Activated CD4-positive, alpha-beta T cell treated with anti-CD3 and anti-CD28 coated beads, Interleukin-2, amount 10 ng/mL, durations not matched to agents 7 days and 5 days (primary cell): ENCODE data around the gene MGAT5B. TPM values are rescaled to one million over a fixed set of nuclear protein-coding genes. Genes with fewer than 3 reads are reported as not detected.

ENCODE experiments used
- CTCF ChIA-PET: fragments of 350-600 bp; sonication (Branson Sonifier 250); formaldehyde crosslinking; loops from one replicate; lab custom pipeline; 2021; ENCODE audit warnings: antibody characterized with exemption; lab: Charles Lee
- POLR2A ChIA-PET: fragments of 350-600 bp; sonication (Branson Sonifier 250); formaldehyde crosslinking; loops from one replicate; lab custom pipeline; 2021; ENCODE audit warnings: antibody characterized with exemption; lab: Charles Lee
- DNase-seq: peaks from one replicate; pipeline ENCODE4 v3.0.0-alpha.2; 2020
- H3K27ac Mint-ChIP-seq: one replicate; pipeline ENCODE4 v1.8.0; 2021; ENCODE audit warnings: mild to moderate bottlenecking, moderate library complexity, mixed read lengths
- H3K27me3 Mint-ChIP-seq: one replicate; pipeline ENCODE4 v1.8.0; 2021; ENCODE audit warnings: mixed read lengths
- H3K36me3 Mint-ChIP-seq: one replicate; pipeline ENCODE4 v1.8.0; 2021; ENCODE audit warnings: low read depth, mixed read lengths
- H3K4me1 Mint-ChIP-seq: one replicate; pipeline ENCODE4 v1.8.0; 2021; ENCODE audit warnings: mixed read lengths
- H3K4me3 Mint-ChIP-seq: one replicate; pipeline ENCODE4 v1.8.0; 2021; ENCODE audit warnings: mild to moderate bottlenecking, moderate library complexity, mixed read lengths
- H3K9me3 Mint-ChIP-seq: one replicate; pipeline ENCODE4 v1.8.0; 2021; ENCODE audit warnings: mixed read lengths
- total RNA-seq, 2 experiments: library from RNA; stranded (reverse); gene quantifications; one replicate each; pipeline ENCODE4 v1.2.3, GENCODE V29; 2021

The MGAT5B gene
- total RNA-seq, 2 experiments from 2014 or later = 0.12 to 0.45 TPM

- no peak for DNase-seq
- H3K27me3 Mint-ChIP-seq = no peaks in the 10 kb centered on the region
- no peak overlapping the region for H3K27ac Mint-ChIP-seq
- ChIA-PET POLR2A (no interaction called here), CTCF (no interaction called here)
- peaks cover 38% of the 10 kb centered on the region for H3K4me1 Mint-ChIP-seq
- no peaks in the 10 kb centered on the region for H3K9me3 Mint-ChIP-seq
- no peaks in the 10 kb centered on the region for H3K36me3 Mint-ChIP-seq
- no peak overlapping the region for H3K4me3 Mint-ChIP-seq
Measured at GRCh38 chr17:76992891-76993290, 124.7 kb downstream of the MGAT5B start.

- Mint-ChIP-seq H3K4me3 (no peak overlapping the region), H3K27ac (peak overlapping the region; percentile 75), H3K36me3 (no peaks in the 10 kb centered on the region), H3K27me3 (no peaks in the 10 kb centered on the region), H3K9me3 (no peaks in the 10 kb centered on the region), H3K4me1 (peaks cover 45% of the 10 kb centered on the region)
- POLR2A ChIA-PET = no interaction called here
- CTCF ChIA-PET = no interaction called here
- DNase-seq = peak; percentile 50
Measured at GRCh38 chr17:76993651-76994050, 125.4 kb downstream of the MGAT5B start.

GRCh38 chr17:76994237-76994637, 126.0 kb downstream of the MGAT5B start:
- no peaks in the 10 kb centered on the region for H3K9me3 Mint-ChIP-seq
- H3K4me1 Mint-ChIP-seq = peaks cover 50% of the 10 kb centered on the region
- no peak overlapping the region for H3K4me3 Mint-ChIP-seq
- H3K27me3 Mint-ChIP-seq = no peaks in the 10 kb centered on the region
- H3K27ac Mint-ChIP-seq = peak overlapping the region; percentile 54
- CTCF ChIA-PET = no interaction called here
- POLR2A ChIA-PET = no interaction called here
- H3K36me3 Mint-ChIP-seq = no peaks in the 10 kb centered on the region
- DNase-seq = no peak

GRCh38 chr17:76995387-76996105, 127.3 kb downstream of the MGAT5B start:
- Mint-ChIP-seq H3K27ac (peak overlapping the region; percentile 95), H3K9me3 (no peaks in the 10 kb centered on the region), H3K4me3 (peak overlapping the region; percentile 2), H3K4me1 (peaks cover 57% of the 10 kb centered on the region), H3K27me3 (no peaks in the 10 kb centered on the region), H3K36me3 (no peaks in the 10 kb centered on the region)
- ChIA-PET CTCF (interaction anchor here (0.7 to 1.8 kb wide), 2 partner anchors 9 to 18 kb away, joined by 3 to 4 read pairs; no protein-coding TSS in a partner anchor), POLR2A (no interaction called here)
- DNase-seq = no peak

GRCh38 chr17:76996741-76997694, 128.8 kb downstream of the MGAT5B start:
- H3K4me3 Mint-ChIP-seq = peak overlapping the region; percentile 30
- POLR2A ChIA-PET = no interaction called here
- H3K27me3 Mint-ChIP-seq = no peaks in the 10 kb centered on the region

GRCh38 chr17:76997981-76998531, 129.9 kb downstream of the MGAT5B start:
- Mint-ChIP-seq H3K27me3 (no peaks in the 10 kb centered on the region), H3K27ac (peak overlapping the region; percentile 95), H3K4me1 (peaks cover 58% of the 10 kb centered on the region), H3K9me3 (no peaks in the 10 kb centered on the region), H3K4me3 (peak overlapping the region; percentile 46), H3K36me3 (no peaks in the 10 kb centered on the region)
- ChIA-PET POLR2A (no interaction called here), CTCF (interaction anchor here (0.5 to 1.0 kb wide), 3 partner anchors 10 to 64 kb away, joined by 3 to 4 read pairs (median 3); no protein-coding TSS in a partner anchor)
- peak; percentile 78 for DNase-seq

More at GRCh38 chr17:76996741-76997694, 128.8 kb downstream of the MGAT5B start:
- Mint-ChIP-seq H3K36me3 (no peaks in the 10 kb centered on the region), H3K9me3 (no peaks in the 10 kb centered on the region), H3K4me1 (peaks cover 58% of the 10 kb centered on the region), H3K27ac (peak overlapping the region; percentile 95)
- DNase-seq = peak; percentile 38
- CTCF ChIA-PET = interaction anchor here (0.8 to 1.1 kb wide), 2 partner anchors 9 to 26 kb away, joined by 3 to 4 read pairs; no protein-coding TSS in a partner anchor

GRCh38 chr17:76998839-76999238, 130.6 kb downstream of the MGAT5B start:
- ChIA-PET CTCF (interaction anchor here (0.6 to 1.0 kb wide), 3 partner anchors 9 to 77 kb away, joined by 3 read pairs; no protein-coding TSS in a partner anchor), POLR2A (no interaction called here)
- Mint-ChIP-seq H3K9me3 (no peaks in the 10 kb centered on the region), H3K4me1 (peaks cover 52% of the 10 kb centered on the region), H3K27me3 (no peaks in the 10 kb centered on the region), H3K27ac (peak overlapping the region; percentile 95), H3K36me3 (no peaks in the 10 kb centered on the region), H3K4me3 (peak overlapping the region; percentile 46)
- no peak for DNase-seq

Other genes starting within 250 kb of the MGAT5B start
- 1 to 10 TPM; 1.4 to 2.1 TPM for gene ST6GALNAC1, start 224.6 kb upstream of the MGAT5B start, total RNA-seq
- gene MXRA7, start 157.4 kb upstream of the MGAT5B start, total RNA-seq = 10 to 100 TPM; 25.7 to 27.3 TPM
- 10 to 100 TPM; 42.9 to 51.3 TPM for gene JMJD6, start 141.8 kb upstream of the MGAT5B start, total RNA-seq
- gene METTL23, start 141.6 kb upstream of the MGAT5B start, total RNA-seq = 10 to 100 TPM; 33.0 to 35.7 TPM
- 100 to 1,000 TPM; 398 to 443 TPM for gene SRSF2, start 131.1 kb upstream of the MGAT5B start, total RNA-seq
- gene MFSD11, start 130.3 kb upstream of the MGAT5B start, total RNA-seq = 10 to 100 TPM; 21.8 to 27.7 TPM